HG03342 (cell line): ENCODE data around the gene NEUROD2.

Experiments
- ATAC-seq: cut with Tn5 transposase; IDR thresholded peaks from one replicate; pipeline ENCODE4 v1.9.1; 2021; ENCODE audit warnings: mild to moderate bottlenecking, moderate library complexity; ENCODE audit not compliant: unreplicated experiment

Gene NEUROD2

DNA sequence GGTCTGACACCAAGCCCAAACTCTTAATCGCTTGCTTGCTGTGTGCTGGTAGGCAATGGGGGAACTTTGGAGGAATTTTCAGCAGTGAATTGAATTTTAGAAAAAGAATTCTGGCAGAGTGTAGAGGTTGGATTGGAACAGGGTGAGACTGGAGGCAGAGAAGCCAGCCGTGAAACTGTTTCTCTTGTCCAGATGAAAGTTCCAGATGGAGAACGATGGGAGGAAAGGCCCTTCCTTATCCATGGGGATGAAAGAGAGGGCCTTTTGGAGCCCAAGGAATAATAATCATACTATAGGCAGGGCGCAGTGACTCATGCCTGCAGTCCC is 26.0 kb downstream of the NEUROD2 start:
- ATAC-seq, result no peak

DNA sequence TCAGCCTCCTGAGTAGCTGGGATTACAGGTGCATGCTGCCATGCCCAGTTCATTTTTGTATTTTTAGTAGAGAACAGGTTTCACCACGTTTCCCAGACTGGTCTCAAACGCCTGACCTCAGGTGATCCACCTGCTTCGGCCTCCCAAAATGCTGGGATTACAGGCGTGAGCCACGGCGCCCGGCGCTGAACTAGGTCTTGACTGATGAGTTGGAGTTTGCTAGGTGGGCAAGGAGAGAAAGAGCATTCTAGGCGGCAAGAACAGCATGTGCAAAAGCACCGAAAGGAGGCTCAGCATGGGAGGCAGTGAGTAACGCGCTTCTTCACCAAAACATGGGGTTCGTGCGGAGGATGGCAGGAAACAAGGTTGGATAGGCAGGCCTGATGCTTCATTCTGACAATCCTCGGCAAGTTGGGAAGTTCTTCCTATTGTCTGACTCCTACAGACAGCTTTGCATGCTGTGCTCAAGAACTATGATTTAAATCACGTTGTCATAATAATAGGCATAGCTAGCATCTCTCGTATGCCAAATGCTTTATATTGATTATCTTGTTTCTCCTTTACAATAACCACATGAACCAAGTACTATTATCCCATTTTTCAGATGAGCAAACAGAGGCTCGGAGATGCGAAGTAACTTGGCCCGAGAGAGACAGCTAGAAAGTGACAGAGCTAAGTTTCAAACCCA is 26.5 kb downstream of the NEUROD2 start:
- ATAC-seq, result no peak

DNA sequence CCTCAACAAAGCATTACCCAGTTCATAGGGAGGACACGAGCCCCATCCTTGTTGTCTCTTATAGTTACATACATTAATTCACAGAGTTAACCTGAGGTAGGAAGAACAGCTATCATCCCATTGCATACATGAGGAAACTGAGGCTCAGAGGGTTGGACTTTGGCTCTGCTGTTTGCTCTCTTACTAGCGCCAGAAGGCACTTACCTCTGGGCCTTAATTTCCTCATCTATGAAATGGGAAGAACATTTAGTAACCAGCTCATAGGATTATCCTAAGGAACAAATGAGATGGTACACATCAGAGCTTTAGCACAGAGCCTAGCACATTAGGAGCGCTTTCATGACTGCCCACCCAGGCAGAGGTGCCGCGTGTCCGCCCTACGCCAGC is 27.6 kb downstream of the NEUROD2 start:
- no peak for ATAC-seq

DNA sequence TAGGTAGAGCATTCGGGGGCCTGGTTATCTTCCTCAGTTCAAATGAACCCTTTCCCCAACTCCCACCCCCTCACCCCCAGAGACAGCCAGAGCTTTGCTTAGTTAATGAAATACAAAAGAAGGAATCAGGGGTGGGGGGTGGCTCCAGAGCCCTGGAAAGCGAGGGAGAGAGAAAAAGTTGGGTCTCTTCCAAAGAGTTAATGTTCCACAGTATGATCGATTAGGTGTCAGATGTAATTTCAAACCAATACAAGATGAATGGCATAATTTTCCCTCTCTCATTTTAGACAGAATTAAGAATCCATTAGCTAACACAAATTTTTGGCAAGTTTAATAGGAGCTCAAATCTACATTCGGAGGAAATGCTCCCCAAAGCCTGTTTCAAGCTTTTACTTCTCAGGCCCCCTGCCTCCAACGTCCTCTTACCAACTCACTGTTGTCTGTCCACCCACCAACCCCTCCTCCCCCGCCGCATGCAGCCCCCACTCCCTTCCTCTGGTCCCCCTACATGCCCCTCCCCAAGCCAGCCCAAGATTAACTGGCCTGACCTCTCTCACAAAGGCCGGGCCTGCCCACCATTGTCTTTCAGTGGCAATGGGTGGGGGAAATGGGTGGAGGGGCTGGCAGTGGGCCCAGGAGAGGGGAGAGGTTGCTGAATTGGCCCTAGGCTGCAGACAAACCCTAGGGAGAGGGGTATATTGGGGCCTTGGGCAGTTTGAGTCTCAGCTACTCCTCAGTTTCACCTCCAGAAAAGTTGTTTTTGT is 28.2 kb downstream of the NEUROD2 start:
- no peak for ATAC-seq

DNA sequence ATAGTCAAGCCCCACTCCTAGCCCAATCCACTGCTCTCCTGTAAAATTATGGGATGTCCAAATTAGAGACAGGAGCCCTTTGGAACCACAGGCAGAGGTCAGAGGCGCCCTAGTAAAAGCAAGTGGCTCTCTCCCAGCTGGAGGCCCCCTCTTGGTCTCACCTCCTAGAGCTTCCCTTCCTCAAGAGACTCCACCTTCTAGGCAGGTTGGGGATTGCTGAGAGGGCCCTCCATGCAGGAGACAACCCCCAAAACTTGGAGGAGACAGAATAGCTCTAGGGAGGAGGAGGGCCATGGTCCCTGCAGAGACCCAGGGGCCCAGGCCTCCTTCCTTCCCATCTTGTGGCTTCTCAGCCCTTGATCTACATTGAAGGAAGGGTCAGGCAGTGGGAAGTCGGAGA is 29.4 kb downstream of the NEUROD2 start:
- ATAC-seq, result no peak

DNA sequence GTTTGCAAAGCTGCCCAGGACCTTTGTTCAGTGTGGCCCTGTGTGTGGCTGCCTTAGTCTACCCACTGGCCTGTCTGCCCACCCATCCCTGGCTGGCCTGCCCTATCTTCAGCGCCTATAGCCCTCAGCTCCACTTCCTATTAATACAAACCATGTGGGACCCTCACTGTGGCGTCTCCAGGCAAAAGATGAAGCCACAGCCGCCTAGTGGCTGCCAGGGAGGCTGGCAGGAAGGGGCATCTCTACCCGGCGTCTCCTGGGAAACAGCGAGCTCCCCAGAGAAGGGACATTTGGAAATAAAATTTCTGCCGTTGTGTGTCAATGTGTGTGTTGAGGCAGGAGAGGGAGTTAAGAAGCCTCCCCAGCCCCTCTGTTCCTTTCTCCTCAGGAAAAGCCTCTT is 31.5 kb downstream of the NEUROD2 start:
- ATAC-seq, result no peak

DNA sequence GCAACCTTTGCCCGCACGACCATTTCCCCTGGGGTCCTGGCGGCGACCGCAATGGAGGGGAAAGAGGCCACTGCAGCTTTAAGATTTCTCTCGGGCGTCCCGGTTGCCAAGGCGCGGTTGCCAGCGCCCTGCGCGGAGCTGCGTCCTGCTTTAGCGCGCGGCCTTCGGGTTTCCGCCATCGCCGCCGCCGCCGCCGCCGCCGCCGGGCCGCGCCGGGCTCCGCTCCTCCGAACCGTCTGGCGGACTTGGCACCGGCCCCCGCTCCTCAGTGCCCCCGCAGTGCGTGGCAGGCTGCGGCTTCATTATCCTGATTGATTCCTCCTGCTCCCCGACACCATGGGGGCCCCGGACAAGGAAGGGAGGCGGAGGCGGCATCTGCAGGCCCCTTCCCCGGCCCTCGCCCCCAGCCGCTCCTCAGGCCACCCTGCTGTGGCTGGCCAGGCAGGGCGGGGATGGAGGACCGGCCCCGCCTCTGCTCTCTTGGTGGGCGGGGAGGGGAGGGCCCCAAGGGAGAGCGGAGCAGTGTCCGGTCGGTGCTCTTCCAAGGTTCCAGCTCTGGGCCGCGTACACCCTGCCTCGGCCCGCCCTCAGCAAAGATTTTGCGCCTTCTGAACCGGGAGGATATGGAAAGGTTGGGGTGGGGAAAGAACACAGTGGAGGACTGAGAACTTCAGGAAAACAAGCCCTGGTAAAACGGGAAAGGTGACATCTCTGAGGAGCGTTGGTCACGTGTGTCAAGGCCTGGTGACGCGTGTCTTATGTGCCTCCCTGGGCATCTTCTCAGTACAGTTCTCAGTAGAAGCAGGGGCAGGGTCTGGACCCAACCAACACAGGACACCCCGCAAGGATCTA is 34.0 kb downstream of the NEUROD2 start:
- no peak for ATAC-seq

DNA sequence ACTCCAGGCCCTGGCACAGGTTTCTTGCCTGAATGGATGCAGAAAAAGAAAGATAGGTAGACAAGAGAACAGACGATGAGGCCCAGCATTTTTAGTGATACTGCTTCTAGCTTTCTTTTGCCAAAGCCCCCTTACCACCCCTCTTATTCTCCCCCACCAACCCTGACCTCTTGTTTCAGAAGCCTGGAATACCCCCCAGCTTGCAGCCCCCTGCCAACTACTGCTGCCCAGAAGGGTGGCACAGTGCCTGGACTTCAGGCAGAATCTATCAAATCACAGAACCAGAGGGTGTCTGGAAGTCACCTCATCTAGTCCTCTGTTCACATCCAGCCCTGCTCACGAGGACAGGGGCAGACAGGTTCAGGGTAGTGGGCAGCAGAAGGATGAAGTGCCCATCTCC is 35.6 kb downstream of the NEUROD2 start:
- no peak for ATAC-seq

DNA sequence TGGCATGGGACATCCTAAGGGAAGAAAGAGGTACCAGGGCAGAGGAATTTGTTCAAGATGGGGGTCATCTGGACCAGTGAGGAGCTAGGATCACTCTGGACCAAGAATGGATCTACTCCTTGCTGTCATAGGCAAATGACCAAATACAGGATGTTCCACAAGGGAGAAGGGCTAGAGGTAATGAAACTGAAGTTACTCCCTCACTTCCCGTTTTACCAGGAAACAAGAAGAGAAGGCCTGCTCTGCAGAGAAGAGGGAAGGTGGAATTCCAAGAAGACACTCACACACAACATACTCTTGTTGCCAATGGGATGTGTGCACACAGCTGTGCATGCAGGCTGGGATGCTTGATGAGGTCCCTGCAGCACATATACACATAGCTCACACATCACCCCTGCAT is 38.6 kb downstream of the NEUROD2 start:
- ATAC-seq, result no peak

DNA sequence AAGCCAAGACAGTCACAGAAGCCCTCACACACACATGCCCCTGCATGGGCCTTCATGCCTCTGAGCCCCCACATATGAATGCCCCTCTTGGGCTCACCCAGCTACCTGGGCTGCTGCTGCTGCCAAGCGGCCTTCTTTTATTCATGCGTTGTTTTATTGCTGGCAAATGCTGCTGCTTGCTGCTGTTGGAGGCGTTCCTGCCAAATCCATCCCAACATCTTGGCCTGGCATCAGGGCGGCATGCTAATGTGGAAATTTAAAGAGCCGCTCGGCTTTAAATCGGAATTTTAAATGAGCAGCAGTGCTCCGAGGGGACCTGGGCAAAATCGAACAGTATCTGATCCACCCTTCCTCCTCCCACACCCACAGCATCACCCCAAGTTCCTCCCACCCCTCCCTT is 39.0 kb downstream of the NEUROD2 start:
- no peak for ATAC-seq

DNA sequence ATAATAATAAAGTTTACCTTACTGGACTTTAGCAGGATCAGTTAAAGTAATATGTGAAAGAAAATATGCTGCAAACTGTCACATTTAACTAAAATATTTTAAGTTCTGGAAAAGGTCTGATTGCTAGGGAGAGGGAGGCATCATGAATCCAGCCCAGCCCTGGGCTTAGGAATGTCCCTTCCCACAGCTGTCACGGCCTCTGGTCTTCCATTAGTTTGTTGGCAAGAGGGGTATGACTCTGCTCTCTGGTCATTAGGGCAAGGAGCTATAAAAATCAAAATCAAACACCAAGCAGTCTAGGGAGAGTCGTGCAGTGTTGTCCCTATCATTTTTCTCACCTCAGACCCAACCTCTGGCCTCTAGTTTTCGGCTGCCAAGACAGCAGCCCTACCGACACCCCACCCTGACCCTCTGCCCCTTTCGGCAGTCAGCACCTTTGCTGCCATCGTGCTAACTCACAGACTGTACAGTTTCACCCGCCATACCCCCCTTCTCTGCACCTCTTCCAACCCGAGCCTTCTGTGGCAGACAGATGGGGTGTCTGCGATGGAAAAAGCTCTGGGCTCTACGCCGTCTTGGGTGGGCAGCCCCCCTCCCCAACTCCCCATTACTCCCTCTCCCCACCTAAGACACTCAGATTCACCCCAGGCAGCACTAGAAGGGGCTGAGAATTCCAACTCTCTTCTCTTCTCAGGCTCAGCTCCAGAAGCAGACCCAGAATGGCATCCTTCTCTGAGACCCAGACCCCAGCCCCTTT is 41.4 kb downstream of the NEUROD2 start:
- no peak for ATAC-seq

DNA sequence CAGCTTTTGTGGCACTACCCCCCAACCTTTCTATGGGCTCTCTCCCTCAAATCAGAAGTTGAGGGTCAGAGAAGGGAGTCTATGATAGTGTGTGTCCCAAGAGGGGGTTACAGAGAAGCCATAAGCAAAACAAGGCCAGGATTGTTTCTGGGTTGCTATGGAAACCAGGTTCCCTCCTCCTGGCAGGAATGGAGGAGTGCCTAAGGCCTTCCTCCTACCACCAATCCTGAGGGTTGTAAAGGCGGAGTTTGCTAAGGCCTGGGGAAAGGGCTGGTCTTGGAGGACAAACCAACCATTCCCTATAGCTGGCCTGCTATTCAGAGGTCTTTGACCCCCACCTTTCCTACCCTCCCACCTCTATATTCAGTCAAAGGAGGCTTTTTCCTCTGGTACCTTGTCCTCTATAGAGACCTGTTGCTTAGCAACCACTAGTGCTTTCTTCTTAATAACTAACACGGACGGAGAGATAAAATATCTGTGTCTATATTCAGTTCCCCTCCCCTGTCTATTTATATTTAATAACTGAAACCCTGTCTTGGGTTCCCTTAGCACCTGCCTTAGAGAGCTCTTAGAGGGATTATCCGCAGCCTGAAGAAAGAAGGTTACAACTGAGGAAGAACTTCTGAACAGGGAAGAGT is 43.4 kb downstream of the NEUROD2 start:
- no peak for ATAC-seq

DNA sequence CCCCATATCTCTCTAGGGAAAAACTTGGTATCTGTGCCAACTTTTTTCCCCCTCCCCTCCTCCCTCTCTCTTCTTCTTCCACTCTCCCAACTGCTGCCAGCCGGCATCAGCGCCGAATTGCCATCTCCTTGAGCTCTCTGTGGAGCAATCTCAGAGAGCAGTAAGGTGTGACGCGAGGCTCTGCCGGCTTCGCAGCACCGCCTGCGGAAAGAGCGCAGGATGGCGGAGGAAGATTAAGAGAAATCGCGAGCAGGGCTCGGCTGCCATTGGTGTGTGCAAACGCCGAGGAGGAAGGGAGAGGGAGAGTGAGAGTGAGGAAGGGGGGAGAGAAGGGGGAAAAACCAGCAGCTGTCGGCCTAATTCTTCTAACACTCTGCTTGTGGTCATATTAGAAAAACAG is 44.2 kb downstream of the NEUROD2 start:
- ATAC-seq, result no peak

DNA sequence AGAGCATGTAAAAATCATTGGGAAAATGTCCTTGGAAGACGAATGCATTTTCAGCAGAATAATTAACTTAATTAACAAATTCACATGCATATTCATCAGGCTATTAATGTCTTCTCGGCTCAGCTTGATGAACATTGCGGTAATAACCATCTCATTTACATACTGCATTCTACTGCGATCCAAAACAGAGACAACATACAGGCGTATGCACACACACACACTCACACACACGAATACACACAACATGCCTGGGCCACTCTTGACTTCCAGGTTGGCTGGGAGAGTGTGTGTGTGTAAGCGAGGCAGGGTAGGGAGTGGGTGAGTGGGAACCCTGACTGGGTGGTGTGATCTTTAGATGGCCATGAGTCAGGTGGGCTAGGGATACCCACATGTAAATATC is 44.7 kb downstream of the NEUROD2 start:
- ATAC-seq, result no peak

DNA sequence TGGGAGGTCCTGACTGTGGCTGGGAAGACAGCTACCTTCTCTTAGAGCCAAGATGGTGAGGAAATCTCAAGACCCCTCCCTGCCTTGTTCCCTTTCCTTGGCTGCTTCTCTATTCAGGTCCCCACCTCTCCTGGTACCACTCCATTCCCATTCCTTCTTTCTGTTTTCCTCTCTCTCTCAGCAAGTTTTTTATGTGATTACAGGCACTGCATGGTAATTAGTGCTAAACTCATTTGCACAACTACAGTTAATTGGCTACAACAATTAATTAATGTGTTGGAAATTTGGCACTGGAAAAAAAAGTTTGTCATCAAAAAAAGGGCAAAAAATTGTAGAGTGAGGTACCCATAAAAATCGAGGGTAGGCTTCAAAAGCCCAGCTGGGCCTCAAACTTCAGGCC is 45.3 kb downstream of the NEUROD2 start:
- ATAC-seq, result no peak

DNA sequence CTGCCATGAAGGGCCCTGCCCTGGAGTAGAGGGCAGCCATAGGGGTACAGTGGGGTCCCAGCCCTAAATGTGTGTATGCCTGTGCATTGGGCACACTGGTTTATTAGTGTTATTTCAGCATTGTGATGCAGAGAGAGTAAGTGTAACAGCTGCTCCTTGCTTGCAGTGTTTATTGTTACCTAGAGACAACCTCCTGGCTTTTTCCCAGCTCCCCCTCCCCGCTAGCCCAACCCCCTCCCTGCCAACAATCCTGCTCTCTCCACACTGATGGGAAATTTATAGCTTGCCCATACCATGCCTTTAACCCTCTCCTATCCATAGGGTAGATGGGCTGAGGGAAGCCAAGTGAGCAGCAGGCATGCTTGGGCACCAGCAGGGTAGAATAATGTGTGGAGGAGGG is 51.3 kb downstream of the NEUROD2 start:
- ATAC-seq, result no peak

DNA sequence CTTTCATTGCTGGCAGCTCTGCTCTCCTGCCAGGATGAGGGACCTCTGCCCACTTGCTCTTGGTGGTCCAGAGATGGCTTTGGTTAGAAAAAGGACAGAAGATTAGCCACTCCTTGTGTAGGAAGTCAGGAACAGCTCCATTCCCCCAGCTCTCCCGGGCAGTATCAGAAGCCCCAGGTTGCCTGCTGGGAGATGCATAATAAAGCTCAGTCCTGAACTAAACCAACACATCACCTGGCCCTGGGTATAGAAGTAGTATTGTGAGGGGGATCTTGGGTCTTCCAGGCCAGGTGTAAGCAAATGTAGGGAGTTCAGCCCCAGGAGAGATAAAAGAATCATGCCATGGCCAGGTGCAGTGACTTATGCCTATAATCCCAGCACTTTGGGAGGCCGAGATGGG is 52.4 kb downstream of the NEUROD2 start:
- no peak for ATAC-seq
